HG03064 (cell line): ENCODE results near the gene ARPC2.

Experiments used
- ATAC-seq: cut with Tn5 transposase; IDR thresholded peaks from one replicate; pipeline ENCODE4 v1.9.1; 2021; ENCODE audit warnings: low read depth; ENCODE audit not compliant: unreplicated experiment

The ARPC2 gene

DNA sequence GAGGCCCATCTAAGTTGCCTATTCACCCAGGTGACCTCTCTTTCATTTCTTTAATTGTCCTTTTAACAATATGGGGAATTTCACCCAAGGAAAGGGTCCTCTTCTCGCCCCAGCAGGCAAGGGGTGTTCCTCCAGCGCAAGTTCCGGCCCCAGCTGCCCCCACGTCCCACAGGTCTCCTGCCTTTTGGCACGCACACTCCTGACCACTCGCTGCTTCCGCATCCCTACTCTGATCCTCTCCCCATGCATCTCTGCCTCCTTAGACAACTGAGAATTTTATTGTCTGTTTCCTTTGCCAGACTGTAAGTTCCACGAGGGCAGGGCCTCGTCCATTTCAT, 684 bp upstream of the ARPC2 start:
- ATAC-seq = no peak

DNA sequence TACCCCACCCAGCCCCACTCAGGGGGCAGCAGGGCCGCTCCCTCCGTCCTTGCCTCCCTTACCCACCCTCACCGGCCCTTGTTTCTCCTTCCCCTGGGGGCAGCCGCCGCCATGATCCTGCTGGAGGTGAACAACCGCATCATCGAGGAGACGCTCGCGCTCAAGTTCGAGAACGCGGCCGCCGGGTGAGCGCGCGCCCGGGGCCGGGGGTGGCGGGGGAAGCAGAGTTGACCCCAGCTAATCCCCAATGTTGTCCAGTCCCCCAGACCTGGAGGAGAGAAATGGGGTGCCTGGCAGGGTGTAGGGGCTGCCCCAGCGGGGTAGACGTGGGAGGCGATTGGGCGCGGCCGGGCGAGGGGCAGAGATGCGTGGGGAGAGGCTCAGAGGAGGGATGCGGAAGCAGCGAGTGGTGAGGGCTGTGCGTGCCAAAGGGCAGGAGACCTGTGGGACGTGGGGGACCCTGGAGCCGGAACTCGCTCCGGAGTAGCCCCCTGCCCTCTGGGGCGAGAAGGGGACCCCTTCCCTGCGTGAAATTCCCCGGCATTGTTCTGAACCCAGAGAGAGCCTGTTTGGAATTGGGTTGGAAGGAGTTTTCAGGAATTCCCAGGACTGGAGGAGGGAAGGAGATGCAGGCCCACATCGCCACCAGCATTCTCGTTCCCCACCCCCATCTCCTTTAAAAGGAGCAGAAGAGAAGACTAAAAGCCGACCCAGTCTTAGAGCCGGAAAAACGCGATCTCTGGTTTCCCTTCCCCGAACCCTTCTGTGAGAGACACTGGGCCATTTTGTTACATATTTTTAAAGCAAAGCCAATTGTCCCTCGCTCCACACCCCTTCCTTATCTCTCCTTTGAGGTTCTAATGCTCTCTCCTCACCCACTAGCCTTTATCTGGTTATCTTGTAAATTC, 625 bp downstream of the ARPC2 start:
- ATAC-seq = no peak

- peak; percentile 50 for ATAC-seq
Measured at GRCh38 chr2:218218268-218219185, 1.5 kb downstream of the ARPC2 start.

- ATAC-seq = no peak
Measured at GRCh38 chr2:218219934-218220333, 2.9 kb downstream of the ARPC2 start.

DNA sequence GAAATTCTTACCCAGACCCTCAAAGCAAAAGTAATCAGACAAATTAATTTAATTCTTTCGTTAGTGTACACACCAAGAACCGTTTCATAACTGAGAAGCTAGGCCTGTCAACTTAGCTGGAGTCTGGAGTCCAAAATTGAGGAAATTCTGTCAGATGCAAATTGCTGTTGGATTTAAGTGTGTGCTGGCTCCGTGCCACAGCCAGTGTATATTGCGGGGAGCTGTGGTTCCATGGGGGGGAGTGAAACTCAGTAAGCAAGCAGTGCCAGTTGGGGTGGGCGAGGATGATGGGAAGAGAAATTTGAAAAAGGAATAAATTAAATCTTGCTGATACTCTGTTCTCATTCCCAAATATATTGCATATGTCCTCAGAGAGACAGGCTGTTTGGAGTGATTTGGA, 4.0 kb downstream of the ARPC2 start:
- ATAC-seq = no peak

DNA sequence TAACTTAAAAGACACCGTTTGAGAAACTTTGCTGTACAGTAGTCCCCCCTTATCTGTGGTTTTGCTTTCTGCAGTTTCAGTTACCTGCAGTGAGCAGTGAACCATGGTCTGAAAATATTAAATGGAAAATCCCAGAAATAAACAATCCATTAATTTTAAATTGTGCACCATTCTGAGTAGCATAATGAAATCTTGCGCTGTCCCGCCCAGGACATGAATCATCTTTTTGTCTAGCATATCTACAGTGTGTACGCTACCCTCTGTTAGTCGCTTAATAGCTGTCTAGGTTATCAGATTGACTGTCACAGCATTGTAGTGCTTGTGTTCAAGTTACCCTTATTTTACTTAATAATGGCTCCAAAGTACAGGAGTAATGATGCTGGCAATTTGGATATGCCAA, 6.1 kb downstream of the ARPC2 start:
- no peak for ATAC-seq

DNA sequence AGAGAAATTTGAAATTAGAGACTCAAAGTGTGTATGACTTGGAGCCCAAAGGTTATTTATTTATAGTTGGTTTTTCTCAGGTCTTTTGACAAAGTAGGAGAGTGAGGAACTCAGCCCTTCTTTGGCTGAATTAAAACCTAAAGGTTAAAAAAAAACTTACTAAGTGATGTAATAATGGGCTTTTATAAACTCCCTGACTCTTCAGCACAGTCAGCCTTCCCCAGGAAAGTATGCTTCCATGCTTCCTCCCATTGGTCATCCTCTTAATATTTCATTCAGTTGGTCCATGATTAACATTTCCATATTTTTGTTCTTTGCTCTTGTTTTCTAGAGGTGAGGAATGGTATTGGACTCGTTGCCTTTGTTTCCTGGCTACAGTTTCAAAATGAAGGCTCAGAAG, 7.2 kb downstream of the ARPC2 start:
- ATAC-seq = no peak

GRCh38 chr2:218226903-218227302, 9.9 kb downstream of the ARPC2 start:
- no peak for ATAC-seq

GRCh38 chr2:218228366-218229090, 11.5 kb downstream of the ARPC2 start:
- ATAC-seq = no peak

- peak; percentile 85 for ATAC-seq
Measured at GRCh38 chr2:218229239-218229638, 12.2 kb downstream of the ARPC2 start.

GRCh38 chr2:218229851-218230250, 12.9 kb downstream of the ARPC2 start:
- ATAC-seq = no peak

DNA sequence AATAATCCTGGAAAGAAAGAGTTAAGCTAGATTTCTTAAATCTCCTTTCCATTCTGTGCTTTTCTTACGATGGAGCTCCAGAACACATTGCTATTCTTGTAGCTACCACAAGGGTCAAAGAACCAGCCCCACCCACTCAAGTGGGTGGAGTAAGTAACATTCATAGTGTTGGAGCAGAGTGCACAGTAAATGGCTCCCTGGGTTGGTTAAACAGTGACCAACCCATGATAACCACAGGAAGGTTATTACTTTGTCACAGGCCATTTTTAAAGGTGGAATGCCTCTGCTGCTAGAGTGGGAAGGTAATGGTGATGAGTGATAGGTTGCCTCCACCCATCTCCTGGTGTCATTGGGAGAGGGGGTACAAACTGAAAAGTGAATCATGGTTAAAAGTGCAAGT, 13.9 kb downstream of the ARPC2 start:
- ATAC-seq = peak; percentile 40

GRCh38 chr2:218233543-218233942, 16.6 kb downstream of the ARPC2 start:
- ATAC-seq = no peak

GRCh38 chr2:218234521-218234920, 17.5 kb downstream of the ARPC2 start:
- no peak for ATAC-seq

DNA sequence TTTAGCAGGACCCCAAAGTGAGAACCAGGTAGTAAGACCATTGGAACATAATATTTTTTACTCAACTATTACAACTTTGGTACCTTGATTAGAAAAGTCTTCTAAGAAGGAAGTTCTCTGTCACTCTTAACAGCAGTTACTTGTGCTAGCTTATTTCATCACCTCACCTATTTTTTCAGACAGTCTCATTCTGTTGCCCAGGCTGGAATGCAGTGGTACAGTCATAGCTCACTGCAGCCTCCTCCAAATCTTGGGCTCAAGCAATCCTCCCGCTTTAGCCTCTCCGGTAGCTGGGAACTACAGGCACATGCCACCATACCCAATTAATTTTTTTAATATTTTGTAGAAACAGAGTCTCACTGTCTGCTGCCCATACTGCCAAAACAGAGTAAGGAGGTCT, 18.0 kb downstream of the ARPC2 start:
- ATAC-seq = no peak

GRCh38 chr2:218236829-218237228, 19.8 kb downstream of the ARPC2 start:
- no peak for ATAC-seq

DNA sequence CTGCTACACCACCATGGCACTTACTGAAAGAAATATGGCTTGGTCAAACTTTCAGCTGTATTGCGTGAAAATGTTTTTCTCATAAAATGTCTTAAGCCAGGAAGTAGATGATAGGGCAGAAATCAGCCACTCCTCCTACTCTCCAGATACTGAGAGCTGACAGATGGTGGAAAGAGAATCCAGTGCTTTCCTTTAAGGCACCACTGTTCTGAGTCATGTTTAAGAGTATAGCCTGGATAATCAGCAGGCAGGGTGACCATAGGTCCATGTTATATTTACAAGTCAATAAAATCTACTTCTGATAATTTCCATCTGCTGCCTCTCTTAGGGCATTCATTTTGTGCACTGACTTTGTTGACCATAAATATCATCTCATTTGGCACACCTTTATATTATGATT, 21.9 kb downstream of the ARPC2 start:
- ATAC-seq = no peak

GRCh38 chr2:218244204-218244603, 27.2 kb downstream of the ARPC2 start:
- no peak for ATAC-seq

DNA sequence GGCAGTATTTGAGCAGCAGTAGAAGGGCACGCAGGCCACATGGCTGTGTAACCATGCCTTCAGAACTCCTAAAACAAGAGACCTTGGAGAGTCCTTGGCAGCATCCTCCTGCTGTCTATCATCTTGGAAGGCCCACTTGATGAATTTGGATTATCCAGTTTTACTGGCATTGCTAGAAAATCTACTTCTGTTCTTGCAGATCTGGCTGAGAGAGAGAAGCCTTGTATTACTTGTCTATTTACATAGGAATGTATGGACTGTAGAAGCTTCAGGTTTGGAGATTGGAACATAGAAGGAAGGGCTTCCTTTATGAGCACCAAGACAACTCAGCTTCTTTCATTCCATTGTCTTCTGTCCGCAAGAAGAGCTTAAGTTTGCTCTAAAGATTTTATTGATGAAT, 27.7 kb downstream of the ARPC2 start:
- no peak for ATAC-seq

- no peak for ATAC-seq
Measured at GRCh38 chr2:218245214-218245613, 28.2 kb downstream of the ARPC2 start.

- no peak for ATAC-seq
Measured at GRCh38 chr2:218249691-218250090, 32.7 kb downstream of the ARPC2 start.
